GM12891 (cell line): ENCODE results near the gene TEX9.

Source experiments
- PAX5 ChIP-seq: IDR thresholded peaks from 2 replicates; pipeline ENCODE4 v1.6.1; 2011; ENCODE audit warnings: low read length, moderate library complexity, mild to moderate bottlenecking; ENCODE audit not compliant: insufficient read depth, severe bottlenecking
- POLR2A ChIP-seq: IDR thresholded peaks from 2 replicates; pipeline ENCODE4 v1.6.1; 2011; ENCODE audit warnings: low read depth, low read length, control low read depth
- POLR2AphosphoS5 ChIP-seq: IDR thresholded peaks from 2 replicates; pipeline ENCODE4 v1.6.1; 2011; ENCODE audit warnings: low read depth, low read length, control low read depth
- POU2F2 ChIP-seq: IDR thresholded peaks from 2 replicates; pipeline ENCODE4 v1.6.1; 2011; ENCODE audit warnings: low read depth, mild to moderate bottlenecking, control low read depth, low read length, moderate library complexity
- SPI1 ChIP-seq: IDR thresholded peaks from 2 replicates; pipeline ENCODE4 v1.6.1; 2011; ENCODE audit warnings: low read depth, low read length, control low read depth
- TAF1 ChIP-seq: IDR thresholded peaks from 2 replicates; pipeline ENCODE4 v1.6.1; 2011; ENCODE audit warnings: low read depth, low read length, control low read depth

GRCh38 chr15:56342653-56343052 is 22.6 kb upstream of the TEX9 start:
- TF ChIP-seq POLR2A (no peak), TAF1 (no peak), SPI1 (no peak), POLR2AphosphoS5 (no peak), POU2F2 (no peak), PAX5 (no peak)
